Measurements from ENCODE around the gene OPA3.

GRCh38 chr19:45576682-45577081 lies 7.9 kb downstream of the OPA3 start:
- TF ChIP-seq, protein P1, sequence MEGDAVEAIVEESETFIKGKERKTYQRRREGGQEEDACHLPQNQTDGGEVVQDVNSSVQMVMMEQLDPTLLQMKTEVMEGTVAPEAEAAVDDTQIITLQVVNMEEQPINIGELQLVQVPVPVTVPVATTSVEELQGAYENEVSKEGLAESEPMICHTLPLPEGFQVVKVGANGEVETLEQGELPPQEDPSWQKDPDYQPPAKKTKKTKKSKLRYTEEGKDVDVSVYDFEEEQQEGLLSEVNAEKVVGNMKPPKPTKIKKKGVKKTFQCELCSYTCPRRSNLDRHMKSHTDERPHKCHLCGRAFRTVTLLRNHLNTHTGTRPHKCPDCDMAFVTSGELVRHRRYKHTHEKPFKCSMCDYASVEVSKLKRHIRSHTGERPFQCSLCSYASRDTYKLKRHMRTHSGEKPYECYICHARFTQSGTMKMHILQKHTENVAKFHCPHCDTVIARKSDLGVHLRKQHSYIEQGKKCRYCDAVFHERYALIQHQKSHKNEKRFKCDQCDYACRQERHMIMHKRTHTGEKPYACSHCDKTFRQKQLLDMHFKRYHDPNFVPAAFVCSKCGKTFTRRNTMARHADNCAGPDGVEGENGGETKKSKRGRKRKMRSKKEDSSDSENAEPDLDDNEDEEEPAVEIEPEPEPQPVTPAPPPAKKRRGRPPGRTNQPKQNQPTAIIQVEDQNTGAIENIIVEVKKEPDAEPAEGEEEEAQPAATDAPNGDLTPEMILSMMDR (IDR thresholded peaks at IDR 0.05), result no peak
- TF ChIP-seq POLR2A (IDR thresholded peaks at IDR 0.05), result no peak
